Stimulated activated CD4-positive, alpha-beta T cell treated with anti-CD3 and anti-CD28 coated beads, Interleukin-2, amount 100 ng/mL, for 48 hours (primary cell): Measurements from ENCODE around the gene DUSP21.
"Not testable (repeated sequence)": the region's sequence is repeated elsewhere in the genome, so short reads cannot be mapped to it uniquely, and the experiment has no call there.

Source experiments
- DNase-seq, 2 donors: peaks; one replicate each; pipeline ENCODE4 v3.0.0-alpha.2; 2020

Gene DUSP21

DNA sequence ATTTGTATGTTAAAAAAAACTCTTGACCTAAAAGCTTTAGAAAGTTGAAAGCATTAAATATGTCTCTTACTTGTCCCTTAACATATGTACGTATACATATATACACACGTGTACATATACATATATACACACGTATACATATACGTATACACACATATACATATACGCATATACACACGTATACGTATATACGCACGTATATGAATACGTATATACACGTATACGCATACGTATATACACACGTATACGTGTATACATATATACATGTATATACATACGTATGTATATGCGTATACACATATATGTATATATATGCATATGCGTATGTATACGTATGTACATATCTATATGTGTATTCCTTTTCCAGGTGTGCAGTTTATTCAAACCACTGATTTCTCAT, 32.9 kb downstream of the DUSP21 start:
- DNase-seq, result no peak

DNA sequence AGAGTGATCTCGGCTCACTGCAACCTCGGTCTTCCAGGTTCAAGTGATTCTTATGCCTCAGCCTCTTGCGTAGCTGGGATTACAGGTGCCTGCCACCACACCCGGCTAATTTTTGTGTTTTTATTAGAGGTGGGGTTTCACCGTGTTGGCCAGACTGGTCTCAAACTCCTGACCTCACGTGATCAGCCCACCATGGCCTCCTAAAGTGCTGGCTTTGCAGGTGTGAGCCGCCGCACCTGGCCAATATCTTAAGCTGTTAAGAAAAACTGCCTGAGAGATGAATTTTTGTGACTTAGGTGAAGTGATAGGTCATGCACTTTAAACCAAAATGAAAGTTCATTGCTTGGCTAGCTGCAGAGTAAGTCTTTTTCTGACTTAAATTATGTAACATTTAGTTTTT, 35.0 kb downstream of the DUSP21 start:
- no peak for DNase-seq

DNA sequence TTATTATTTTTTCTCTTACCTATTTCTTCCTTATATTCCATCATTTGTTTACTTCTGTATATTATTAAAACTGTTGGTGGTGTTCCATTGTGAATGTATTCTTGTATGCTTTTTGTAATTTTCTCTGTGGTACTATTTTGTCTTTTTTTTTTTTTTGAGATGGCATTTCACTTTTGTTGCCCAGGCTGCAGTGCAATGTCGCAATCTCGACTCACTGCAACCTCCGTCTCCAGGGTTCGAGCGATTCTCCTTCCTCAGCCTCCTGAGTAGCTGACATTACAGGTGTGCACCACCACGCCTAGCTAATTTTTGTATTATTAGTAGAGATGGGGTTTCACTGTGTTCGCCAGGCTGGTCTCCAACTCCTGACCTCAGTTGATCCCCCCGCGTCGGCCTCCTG, 37.7 kb downstream of the DUSP21 start:
- DNase-seq, result no peak

DNA sequence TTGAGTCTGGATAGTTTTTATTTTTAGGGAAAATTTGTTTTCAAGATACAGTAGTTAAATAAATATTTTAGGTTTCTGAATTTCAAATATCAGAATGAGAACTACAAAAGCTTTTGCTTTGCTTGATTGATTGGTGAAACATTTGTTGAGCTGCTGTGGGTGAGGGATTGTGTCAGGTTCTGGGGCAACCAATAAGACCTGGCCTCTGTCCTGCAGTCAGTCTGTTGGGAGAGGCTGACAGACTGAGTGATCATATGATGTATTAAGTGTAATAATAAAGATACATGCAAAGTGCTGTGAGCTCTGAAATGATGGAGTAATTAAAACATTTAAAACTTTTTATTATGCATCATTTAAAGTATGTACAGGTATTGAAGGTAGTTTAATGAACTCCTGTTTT, 38.8 kb downstream of the DUSP21 start:
- DNase-seq, result no peak

DNA sequence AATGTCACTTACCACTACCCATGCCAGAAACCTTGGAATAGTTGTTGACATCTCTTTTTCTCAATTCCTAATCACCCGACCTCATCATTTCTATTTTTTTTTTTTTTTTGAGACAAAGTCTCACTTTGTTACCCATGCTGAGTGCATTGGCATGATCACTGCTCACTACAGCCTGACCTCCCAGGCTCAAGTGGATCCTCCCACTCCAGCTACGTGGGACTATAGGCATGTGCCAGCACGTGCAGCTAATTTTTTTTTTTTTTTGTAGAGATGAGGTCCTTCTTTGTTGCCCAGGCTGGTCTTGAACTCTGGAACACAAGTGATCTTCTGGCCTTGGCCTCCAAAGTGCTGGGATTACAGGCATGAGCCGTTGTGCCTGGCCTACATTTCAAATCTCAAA, 41.1 kb downstream of the DUSP21 start:
- DNase-seq, result no peak

DNA sequence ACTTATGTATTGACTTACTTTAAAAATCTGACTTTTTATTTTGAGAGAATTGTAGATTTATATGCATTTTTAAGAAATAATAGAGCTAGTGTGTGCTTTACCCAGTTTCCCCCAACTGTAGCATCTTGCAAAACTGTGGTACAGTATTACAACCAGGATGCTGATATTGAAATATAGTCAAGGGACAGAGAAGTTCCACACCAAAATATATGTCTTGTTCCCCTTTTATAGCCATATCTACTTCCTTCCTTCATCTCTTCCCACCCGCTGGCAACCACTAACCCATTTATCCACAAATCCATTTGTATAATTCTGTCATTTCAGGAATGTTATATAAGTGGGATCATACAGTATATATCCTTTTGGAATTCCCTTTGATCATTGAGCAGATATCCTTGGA, 46.0 kb downstream of the DUSP21 start:
- DNase-seq, result no peak

DNA sequence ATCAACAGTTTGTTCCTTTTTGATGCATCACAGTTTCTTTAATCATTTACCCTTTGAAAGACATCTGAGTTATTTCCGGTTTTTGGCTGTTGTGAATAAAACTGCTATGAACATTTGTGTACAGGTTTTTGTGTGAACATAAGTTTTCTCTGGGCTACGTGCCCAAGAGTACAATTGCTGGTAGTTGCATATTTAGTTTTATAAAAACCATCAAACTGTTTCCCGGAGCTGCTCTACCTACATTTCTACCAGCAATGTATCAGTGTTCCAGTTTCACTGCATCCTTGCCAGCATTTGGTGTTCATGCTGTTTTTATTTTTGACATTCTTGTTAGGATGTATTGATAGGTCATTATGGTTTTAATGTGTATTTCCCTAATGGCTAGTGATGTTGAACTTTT, 46.4 kb downstream of the DUSP21 start:
- no peak for DNase-seq

DNA sequence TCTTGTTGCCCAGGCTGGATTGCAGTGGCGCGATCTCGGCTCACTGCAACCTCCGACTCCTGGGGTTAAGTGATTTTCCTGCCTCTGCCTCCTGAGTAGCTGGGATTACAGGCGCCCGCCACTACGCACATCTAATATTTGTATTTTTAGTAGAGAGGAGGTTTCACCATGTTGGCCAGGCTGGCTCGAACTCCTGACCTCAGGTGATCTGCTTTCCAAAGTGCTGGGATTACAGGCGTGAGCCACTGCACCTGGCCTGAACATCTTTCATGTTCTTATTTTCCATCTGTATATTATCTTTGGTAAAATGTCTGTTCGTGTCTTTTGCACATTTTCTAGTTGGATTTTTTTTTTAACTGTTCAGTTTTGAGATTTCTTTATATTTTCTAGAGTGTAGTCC, 46.9 kb downstream of the DUSP21 start:
- not testable (repeated sequence) for DNase-seq

DNA sequence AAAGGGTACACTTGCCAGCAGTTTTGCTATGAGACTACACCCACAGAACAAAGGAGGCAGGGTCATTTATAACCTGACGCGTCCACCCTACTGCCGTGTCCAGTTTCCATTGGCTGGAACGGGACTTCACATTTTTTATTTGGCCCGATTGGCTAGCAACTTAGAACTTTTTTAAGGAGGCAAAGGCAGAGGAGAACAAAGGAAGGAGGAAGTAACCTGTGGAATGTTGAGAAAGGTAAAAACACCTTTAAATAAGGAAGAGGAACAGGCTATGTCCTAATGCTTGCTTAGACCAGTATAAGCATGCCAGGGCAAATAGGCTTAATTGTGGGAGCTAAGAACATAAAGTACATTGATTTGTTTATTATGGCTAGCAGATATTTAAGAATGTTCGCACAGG, 47.8 kb downstream of the DUSP21 start:
- DNase-seq, result no peak
